ENCODE results near the gene SPON1.
A peak's percentile ranks its signal among the peaks of the same experiment; 100 is the strongest.

The SPON1 gene

GRCh38 chr11:14300661-14301304, 338.3 kb downstream of the SPON1 start:
- peak; percentile 33 to 54 for DNase-seq

- DNase-seq: no peak
Observed at GRCh38 chr11:14304601-14305000, 342.1 kb downstream of the SPON1 start.

- DNase-seq: no peak
Observed at GRCh38 chr11:14305649-14306048, 343.1 kb downstream of the SPON1 start.

GRCh38 chr11:14306481-14306880, 344.0 kb downstream of the SPON1 start:
- DNase-seq: no peak

- no peak for DNase-seq
Observed at GRCh38 chr11:14308114-14308896, 345.8 kb downstream of the SPON1 start.

GRCh38 chr11:14308897-14309387, 346.4 kb downstream of the SPON1 start:
- no peak for DNase-seq

GRCh38 chr11:14309425-14310192, 347.1 kb downstream of the SPON1 start:
- no peak for DNase-seq

GRCh38 chr11:14310679-14311078, 348.2 kb downstream of the SPON1 start:
- no peak for DNase-seq

GRCh38 chr11:14312736-14313438, 350.4 kb downstream of the SPON1 start:
- no peak for DNase-seq

GRCh38 chr11:14314127-14314526, 351.6 kb downstream of the SPON1 start:
- DNase-seq: no peak

GRCh38 chr11:14315130-14315529, 352.6 kb downstream of the SPON1 start:
- no peak for DNase-seq

Data from stimulated activated CD4-positive, alpha-beta T cell treated with anti-CD3 and anti-CD28 coated beads, Interleukin-2, amount 100 ng/mL, for 24 hours (primary cell).